ENCODE data around the gene CACNA1S. TPM values are rescaled to one million over a fixed set of nuclear protein-coding genes. Genes with fewer than 3 reads are reported as not detected.

CACNA1S gene
- total RNA-seq, 2 donors from 2014 or later = not detected

DNA sequence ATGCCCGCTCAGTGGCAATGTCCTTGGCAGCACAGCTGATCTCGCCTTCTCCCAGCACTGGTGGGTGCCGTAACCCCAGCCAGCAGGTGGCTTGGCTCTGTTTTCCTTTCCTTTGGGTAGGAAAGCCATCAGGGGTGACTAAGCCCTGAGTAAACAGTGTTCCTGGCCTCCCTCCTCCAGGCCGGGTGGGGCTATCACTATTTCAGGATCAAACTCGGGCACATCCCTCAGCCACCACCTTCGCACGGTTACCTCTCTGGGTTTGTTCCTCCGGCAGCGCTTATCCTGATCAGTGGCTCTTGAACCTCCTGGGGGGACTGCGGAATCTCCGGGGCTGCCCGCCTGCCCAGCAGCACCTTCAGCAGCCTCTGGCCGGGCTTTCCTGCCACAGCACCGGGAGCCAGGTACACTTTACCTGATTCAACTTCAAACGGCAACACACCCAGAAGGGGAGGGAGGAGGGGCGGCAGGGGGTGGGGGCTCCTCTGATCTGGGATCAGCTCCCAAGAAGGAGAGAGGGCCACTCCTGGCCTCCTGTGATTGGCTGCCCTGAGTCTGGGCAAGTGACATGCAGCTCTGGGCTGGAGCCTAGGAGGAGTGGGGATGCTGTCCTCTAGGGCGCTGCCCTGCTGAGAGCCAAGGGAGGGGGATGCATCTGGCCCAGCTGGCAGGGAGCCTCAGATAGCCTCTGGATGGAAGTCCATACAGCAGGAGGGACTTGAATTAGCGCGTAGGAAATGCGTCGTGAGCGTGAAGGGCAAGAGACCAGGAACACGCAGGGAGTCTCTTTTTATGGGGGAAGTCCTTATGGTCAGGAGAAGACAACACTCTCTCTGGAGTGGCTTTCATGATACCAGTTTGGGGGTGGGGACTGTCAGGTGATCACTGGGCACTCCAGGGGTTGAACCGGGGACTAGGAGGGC lies 14.9 kb upstream of the CACNA1S start, which contains the start of gene ASCL5:
ASCL5 (minus strand) TSS at position 353 of the 923 bp plus-strand sequence. CDS start 11,812 bp downstream, outside the sequence.
- no peak for DNase-seq (ENCODE audit: low spot score)
- no peaks in the 10 kb centered on the region for H3K9me3 ChIP-seq
- no peak within 1 kb of the TSS for H3K4me3 ChIP-seq
- no peaks in the 10 kb centered on the region for H3K4me1 ChIP-seq
- TF ChIP-seq, protein P1, sequence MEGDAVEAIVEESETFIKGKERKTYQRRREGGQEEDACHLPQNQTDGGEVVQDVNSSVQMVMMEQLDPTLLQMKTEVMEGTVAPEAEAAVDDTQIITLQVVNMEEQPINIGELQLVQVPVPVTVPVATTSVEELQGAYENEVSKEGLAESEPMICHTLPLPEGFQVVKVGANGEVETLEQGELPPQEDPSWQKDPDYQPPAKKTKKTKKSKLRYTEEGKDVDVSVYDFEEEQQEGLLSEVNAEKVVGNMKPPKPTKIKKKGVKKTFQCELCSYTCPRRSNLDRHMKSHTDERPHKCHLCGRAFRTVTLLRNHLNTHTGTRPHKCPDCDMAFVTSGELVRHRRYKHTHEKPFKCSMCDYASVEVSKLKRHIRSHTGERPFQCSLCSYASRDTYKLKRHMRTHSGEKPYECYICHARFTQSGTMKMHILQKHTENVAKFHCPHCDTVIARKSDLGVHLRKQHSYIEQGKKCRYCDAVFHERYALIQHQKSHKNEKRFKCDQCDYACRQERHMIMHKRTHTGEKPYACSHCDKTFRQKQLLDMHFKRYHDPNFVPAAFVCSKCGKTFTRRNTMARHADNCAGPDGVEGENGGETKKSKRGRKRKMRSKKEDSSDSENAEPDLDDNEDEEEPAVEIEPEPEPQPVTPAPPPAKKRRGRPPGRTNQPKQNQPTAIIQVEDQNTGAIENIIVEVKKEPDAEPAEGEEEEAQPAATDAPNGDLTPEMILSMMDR (IDR thresholded peaks at IDR 0.05) = no peak
- H3K27me3 ChIP-seq = no peaks in the 10 kb centered on the region
- H3K36me3 ChIP-seq = no peaks in the 10 kb centered on the region
- no peak within 1 kb of the TSS for H3K27ac ChIP-seq

DNA sequence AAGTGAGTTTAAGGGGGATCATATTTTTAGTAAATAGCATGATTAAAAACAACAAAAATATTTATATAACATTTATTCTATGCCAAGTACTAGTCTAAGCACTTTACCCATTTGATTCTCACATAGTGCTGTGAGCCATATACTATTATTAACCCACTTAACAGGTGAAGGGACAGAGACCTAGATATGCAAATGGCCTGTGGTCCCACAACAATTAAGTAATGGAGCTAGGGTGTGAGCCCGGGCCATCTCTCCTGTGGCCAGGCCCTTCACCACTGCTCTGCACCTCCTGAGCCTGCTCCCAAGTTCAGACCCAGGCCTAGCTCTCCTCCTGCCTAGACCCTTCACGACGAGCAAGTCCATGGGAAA lies 14.2 kb upstream of the CACNA1S start:
- no peak overlapping the region for H3K27ac ChIP-seq
- DNase-seq (ENCODE audit: low spot score) = no peak
- H3K4me1 ChIP-seq = no peaks in the 10 kb centered on the region
- H3K27me3 ChIP-seq = no peaks in the 10 kb centered on the region
- no peak overlapping the region for H3K4me3 ChIP-seq
- no peaks in the 10 kb centered on the region for H3K36me3 ChIP-seq
- H3K9me3 ChIP-seq = no peaks in the 10 kb centered on the region
- TF ChIP-seq, protein P1 (IDR thresholded peaks at IDR 0.05) = no peak

DNA sequence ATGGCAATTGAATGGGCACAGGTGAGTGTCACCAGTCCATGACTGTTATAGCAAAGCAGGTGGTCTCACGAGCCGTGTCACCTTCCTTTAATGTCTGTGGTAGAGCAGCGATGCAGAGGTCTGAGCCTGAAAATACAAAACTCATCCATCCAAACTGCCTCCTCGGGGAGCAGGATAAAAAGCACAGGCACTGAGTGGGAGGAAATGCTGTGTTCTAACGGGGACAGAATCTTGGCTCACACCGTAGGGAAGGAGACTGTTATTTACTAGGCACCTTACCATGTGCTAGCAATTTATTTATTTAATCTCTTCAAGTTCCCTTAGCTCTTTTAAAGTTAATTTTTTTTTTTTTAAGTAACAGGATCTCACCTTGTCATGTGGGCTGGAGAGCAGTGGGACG lies 13.6 kb upstream of the CACNA1S start:
- Histone ChIP-seq H3K27me3 (no peaks in the 10 kb centered on the region), H3K27ac (no peak overlapping the region)

DNA sequence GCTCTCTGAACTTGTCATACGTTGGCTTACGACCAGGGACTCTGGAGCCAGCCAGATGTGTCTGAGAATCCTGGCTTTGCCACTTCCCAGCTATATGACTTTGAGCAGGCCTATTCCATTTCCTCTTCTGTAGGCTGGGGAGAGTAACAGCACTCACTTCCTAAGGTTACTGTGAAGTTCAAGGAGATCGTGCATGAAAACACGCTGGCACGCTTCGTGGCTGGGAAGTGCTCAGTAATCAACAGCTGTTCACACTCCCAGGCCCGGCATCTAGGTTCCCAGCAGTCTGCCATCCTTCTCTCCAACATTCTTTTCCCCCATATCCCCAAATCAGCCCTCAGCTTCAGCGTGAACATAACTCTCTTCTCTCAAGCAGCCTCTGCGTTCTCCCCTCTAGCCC lies 12.8 kb upstream of the CACNA1S start:
- H3K9me3 ChIP-seq = no peaks in the 10 kb centered on the region
- TF ChIP-seq, protein P1 (IDR thresholded peaks at IDR 0.05) = no peak
- no peaks in the 10 kb centered on the region for H3K4me1 ChIP-seq
- H3K36me3 ChIP-seq = no peaks in the 10 kb centered on the region
- no peak for DNase-seq (ENCODE audit: low spot score)
- no peak overlapping the region for H3K4me3 ChIP-seq
- no peaks in the 10 kb centered on the region for H3K27me3 ChIP-seq
- H3K27ac ChIP-seq = no peak overlapping the region

More for the DNA sequence above, 13.6 kb upstream of the CACNA1S start:
- Histone ChIP-seq H3K9me3 (no peaks in the 10 kb centered on the region), H3K36me3 (no peaks in the 10 kb centered on the region), H3K4me3 (no peak overlapping the region), H3K4me1 (no peaks in the 10 kb centered on the region)
- no peak for DNase-seq (ENCODE audit: low spot score)
- TF ChIP-seq, protein P1 (IDR thresholded peaks at IDR 0.05) = no peak

DNA sequence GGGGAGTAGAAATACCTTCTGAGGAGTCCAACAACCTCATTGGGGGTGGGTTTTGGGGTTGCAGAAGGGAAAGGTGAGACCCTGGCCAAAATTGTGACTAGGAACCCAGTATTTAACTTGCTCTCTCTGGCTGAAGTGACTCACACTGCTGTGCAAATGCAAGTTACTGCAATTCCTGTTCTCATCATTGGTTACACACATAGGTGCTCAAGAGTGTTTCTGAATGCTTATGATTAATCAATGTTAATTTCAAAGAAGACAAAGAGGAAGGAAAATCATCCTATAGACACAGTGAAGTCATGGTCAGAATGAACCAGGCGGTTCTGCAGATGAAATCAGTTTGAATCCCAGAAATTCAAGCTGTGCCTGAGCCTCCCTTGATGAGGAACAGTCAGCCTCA lies 11.6 kb upstream of the CACNA1S start:
- TF ChIP-seq, protein P1 (IDR thresholded peaks at IDR 0.05) = no peak
- Histone ChIP-seq H3K27me3 (no peaks in the 10 kb centered on the region), H3K27ac (no peak overlapping the region), H3K36me3 (no peaks in the 10 kb centered on the region), H3K4me3 (no peak overlapping the region), H3K4me1 (no peaks in the 10 kb centered on the region), H3K9me3 (no peaks in the 10 kb centered on the region)
- DNase-seq (ENCODE audit: low spot score) = no peak

Data from right atrium auricular region (tissue), 2 donors.